Keratinocyte (primary cell): Measurements from ENCODE around the gene SHROOM3.

ENCODE experiments used
- EZH2 ChIP-seq: IDR thresholded peaks from one replicate; pipeline ENCODE4 v1.6.1; 2012; ENCODE audit warnings: inconsistent platforms, mild to moderate bottlenecking, low read length, moderate library complexity
- TF ChIP-seq, protein P1 (sequence below), 3 experiments: IDR thresholded peaks in 1 of 3; conservative IDR thresholded peaks in 1 of 3; optimal IDR thresholded peaks in 1 of 3; 2 replicates in 2 of 3; 3 replicates in 1 of 3; pipeline versions ENCODE3 to v1.5.1; 2011; ENCODE audit warnings: low read length in 3 of 3, mild to moderate bottlenecking in 3 of 3, moderate library complexity in 2 of 3, control low read depth in 1 of 3, inconsistent platforms in 1 of 3; ENCODE audit not compliant: insufficient read depth in 2 of 3; ENCODE audit errors: extremely low read depth in 1 of 3

DNA sequence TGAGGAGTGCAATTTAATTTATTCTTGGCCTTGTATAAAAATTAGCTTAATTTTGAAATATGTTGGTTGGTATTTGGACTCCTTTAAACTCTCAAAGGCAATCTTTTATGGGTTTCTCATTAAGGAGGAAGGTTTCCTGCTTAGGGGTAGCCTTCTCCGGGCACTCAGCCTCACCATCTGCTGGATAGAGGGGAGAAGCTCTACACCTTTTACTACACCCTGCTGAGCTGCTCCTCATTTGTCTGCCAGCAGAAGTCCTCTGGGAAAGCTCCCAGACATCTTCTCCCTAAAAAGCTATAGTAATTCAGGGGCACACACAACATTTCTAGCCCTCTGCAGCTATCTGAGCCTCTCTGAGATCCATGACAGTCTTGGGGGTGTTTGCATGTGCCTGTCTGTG lies 283.8 kb downstream of the SHROOM3 start:
- TF ChIP-seq, protein P1, sequence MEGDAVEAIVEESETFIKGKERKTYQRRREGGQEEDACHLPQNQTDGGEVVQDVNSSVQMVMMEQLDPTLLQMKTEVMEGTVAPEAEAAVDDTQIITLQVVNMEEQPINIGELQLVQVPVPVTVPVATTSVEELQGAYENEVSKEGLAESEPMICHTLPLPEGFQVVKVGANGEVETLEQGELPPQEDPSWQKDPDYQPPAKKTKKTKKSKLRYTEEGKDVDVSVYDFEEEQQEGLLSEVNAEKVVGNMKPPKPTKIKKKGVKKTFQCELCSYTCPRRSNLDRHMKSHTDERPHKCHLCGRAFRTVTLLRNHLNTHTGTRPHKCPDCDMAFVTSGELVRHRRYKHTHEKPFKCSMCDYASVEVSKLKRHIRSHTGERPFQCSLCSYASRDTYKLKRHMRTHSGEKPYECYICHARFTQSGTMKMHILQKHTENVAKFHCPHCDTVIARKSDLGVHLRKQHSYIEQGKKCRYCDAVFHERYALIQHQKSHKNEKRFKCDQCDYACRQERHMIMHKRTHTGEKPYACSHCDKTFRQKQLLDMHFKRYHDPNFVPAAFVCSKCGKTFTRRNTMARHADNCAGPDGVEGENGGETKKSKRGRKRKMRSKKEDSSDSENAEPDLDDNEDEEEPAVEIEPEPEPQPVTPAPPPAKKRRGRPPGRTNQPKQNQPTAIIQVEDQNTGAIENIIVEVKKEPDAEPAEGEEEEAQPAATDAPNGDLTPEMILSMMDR (optimal IDR thresholded peaks at IDR 0.05 in 1 of 3, IDR thresholded peaks at IDR 0.05 in 1 of 3, conservative IDR thresholded peaks at IDR 0.05 in 1 of 3; ENCODE audit: extremely low read depth in 1 of 3, insufficient read depth in 2 of 3, low read length in 3 of 3): no peak
- no peak for TF ChIP-seq EZH2
